HL-60 (cell line): Measurements from ENCODE around the gene RGS6.

ENCODE experiments used
- DNase-seq, 2 experiments: peaks; one replicate each; pipeline ENCODE4 v3.0.0-alpha.2; 2010 to 2020; ENCODE audit warnings: low read depth in 1 of 2, low spot score in 1 of 2
- H3K27ac ChIP-seq: fragments of 250-450 bp; sonication (Bioruptor Pico); replicated peaks from 2 replicates; pipeline ENCODE4 v1.5.1; 2020; ENCODE audit warnings: mild to moderate bottlenecking, moderate library complexity
- H3K27me3 ChIP-seq: fragments of 250-450 bp; sonication (Bioruptor Pico); 2 replicates; pipeline ENCODE4 v1.5.1; 2021; ENCODE audit warnings: mild to moderate bottlenecking, moderate library complexity; ENCODE audit not compliant: insufficient read depth, poor library complexity, severe bottlenecking
- H3K4me3 ChIP-seq: replicated peaks from 2 replicates; pipeline ENCODE4 v1.5.1; 2011; ENCODE audit warnings: mild to moderate bottlenecking, control low read depth, low read length; ENCODE audit not compliant: insufficient read depth
- CTCF ChIP-seq: IDR thresholded peaks from one replicate; pipeline ENCODE4 v1.5.1; 2011; ENCODE audit warnings: low read length, control low read depth, inconsistent platforms; ENCODE audit not compliant: insufficient read depth
- GABPA ChIP-seq: IDR thresholded peaks from 2 replicates; pipeline ENCODE4 v1.6.1; 2012; ENCODE audit warnings: low read depth
- POLR2AphosphoS5 ChIP-seq: IDR thresholded peaks from 2 replicates; pipeline ENCODE4 v1.6.1; 2012; ENCODE audit warnings: low read depth
- REST ChIP-seq: IDR thresholded peaks from 2 replicates; pipeline ENCODE4 v1.6.1; 2012; ENCODE audit warnings: low read depth; ENCODE audit not compliant: insufficient replicate concordance
- SPI1 ChIP-seq: IDR thresholded peaks from 2 replicates; pipeline ENCODE4 v1.6.1; 2012; ENCODE audit warnings: low read depth, mild to moderate bottlenecking, borderline replicate concordance

The RGS6 gene

GRCh38 chr14:72172049-72172448 lies 239.8 kb downstream of the RGS6 start:
- Histone ChIP-seq H3K27me3 (no peaks in the 10 kb centered on the region), H3K27ac (no peak overlapping the region), H3K4me3 (no peak overlapping the region)
- TF ChIP-seq SPI1 (no peak), POLR2AphosphoS5 (no peak), REST (no peak), GABPA (no peak), CTCF (no peak)
- DNase-seq: no peak

GRCh38 chr14:72172597-72172996 lies 240.4 kb downstream of the RGS6 start:
- TF ChIP-seq CTCF: no peak
- TF ChIP-seq GABPA: no peak
- no peak for TF ChIP-seq REST
- TF ChIP-seq POLR2AphosphoS5: no peak
- TF ChIP-seq SPI1: no peak
- no peak overlapping the region for H3K27ac ChIP-seq
- no peaks in the 10 kb centered on the region for H3K27me3 ChIP-seq
- DNase-seq: no peak
- H3K4me3 ChIP-seq: no peak overlapping the region

GRCh38 chr14:72173038-72173720 lies 240.9 kb downstream of the RGS6 start:
- Histone ChIP-seq H3K4me3 (no peak overlapping the region), H3K27me3 (no peaks in the 10 kb centered on the region), H3K27ac (no peak overlapping the region)
- DNase-seq: no peak
- TF ChIP-seq GABPA (no peak), CTCF (no peak), POLR2AphosphoS5 (no peak), SPI1 (no peak)

- TF ChIP-seq REST: no peak
- no peak overlapping the region for H3K4me3 ChIP-seq
- H3K27me3 ChIP-seq: no peaks in the 10 kb centered on the region
- no peak for DNase-seq
- no peak overlapping the region for H3K27ac ChIP-seq
These were observed 245.0 kb downstream of the RGS6 start for GRCh38 chr14:72177251-72177650.
